Measurements from ENCODE around the gene SCFD1.

The SCFD1 gene

GRCh38 chr14:30645600-30645999 is 23.5 kb downstream of the SCFD1 start:
- CTCF ChIA-PET = interaction anchor here (1.1 to 1.5 kb wide), 2 partner anchors 9 to 13 kb away, joined by 5 to 6 read pairs; no protein-coding TSS in a partner anchor
- no peak for DNase-seq (ENCODE audit: extremely low spot score)
- POLR2A ChIA-PET = no interaction called here
- TF ChIP-seq, protein P1, sequence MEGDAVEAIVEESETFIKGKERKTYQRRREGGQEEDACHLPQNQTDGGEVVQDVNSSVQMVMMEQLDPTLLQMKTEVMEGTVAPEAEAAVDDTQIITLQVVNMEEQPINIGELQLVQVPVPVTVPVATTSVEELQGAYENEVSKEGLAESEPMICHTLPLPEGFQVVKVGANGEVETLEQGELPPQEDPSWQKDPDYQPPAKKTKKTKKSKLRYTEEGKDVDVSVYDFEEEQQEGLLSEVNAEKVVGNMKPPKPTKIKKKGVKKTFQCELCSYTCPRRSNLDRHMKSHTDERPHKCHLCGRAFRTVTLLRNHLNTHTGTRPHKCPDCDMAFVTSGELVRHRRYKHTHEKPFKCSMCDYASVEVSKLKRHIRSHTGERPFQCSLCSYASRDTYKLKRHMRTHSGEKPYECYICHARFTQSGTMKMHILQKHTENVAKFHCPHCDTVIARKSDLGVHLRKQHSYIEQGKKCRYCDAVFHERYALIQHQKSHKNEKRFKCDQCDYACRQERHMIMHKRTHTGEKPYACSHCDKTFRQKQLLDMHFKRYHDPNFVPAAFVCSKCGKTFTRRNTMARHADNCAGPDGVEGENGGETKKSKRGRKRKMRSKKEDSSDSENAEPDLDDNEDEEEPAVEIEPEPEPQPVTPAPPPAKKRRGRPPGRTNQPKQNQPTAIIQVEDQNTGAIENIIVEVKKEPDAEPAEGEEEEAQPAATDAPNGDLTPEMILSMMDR (IDR thresholded peaks at IDR 0.05; ENCODE audit: control extremely low read depth, extremely low read depth, low read depth, missing control alignments) = no peak

DNA sequence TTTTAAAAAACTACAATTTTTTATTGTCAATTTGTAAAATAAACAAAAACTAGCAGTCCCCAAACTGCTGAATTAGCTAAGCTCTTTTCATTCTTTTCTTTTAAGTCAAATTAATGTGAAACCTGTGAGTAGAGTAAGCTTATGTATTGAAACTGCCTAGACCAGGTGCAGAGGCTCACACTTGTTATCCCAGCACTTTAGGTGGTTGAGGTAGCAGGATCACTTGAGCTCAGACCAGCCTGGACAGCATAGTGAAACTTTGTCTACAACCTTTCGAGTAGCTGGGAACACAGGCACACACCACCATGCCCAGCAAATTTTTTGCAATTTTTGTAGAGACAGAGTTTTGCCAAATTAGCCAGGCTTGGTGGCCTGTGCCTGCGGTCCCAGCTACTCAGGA is 26.4 kb downstream of the SCFD1 start:
- no peak for DNase-seq (ENCODE audit: extremely low spot score)
- TF ChIP-seq, protein P1 (IDR thresholded peaks at IDR 0.05; ENCODE audit: control extremely low read depth, extremely low read depth, low read depth, missing control alignments) = no peak
- POLR2A ChIA-PET = no interaction called here
- CTCF ChIA-PET = interaction anchor here (1.0 to 1.3 kb wide), 2 partner anchors 8 to 9 kb away, joined by 3 to 4 read pairs; no protein-coding TSS in a partner anchor

- CTCF ChIA-PET = interaction anchor here (1.7 kb wide), 1 partner anchor 20 kb away, joined by 5 read pairs; no protein-coding TSS in a partner anchor
- TF ChIP-seq, protein P1 (IDR thresholded peaks at IDR 0.05; ENCODE audit: control extremely low read depth, extremely low read depth, low read depth, missing control alignments) = no peak
- no peak for DNase-seq (ENCODE audit: extremely low spot score)
- POLR2A ChIA-PET = no interaction called here
Observed at GRCh38 chr14:30651937-30652336, 29.8 kb downstream of the SCFD1 start.

GRCh38 chr14:30655124-30655523 is 33.0 kb downstream of the SCFD1 start:
- TF ChIP-seq, protein P1 (IDR thresholded peaks at IDR 0.05; ENCODE audit: control extremely low read depth, extremely low read depth, low read depth, missing control alignments) = no peak
- ChIA-PET POLR2A (interaction anchor here (0.6 kb wide), 1 partner anchor 44 kb away, joined by 3 read pairs; no protein-coding TSS in a partner anchor), CTCF (interaction anchor here (0.7 to 1.8 kb wide), 4 partner anchors 9 to 243 kb away, joined by 3 to 5 read pairs (median 4); no protein-coding TSS in a partner anchor)
- no peak for DNase-seq (ENCODE audit: extremely low spot score)

DNA sequence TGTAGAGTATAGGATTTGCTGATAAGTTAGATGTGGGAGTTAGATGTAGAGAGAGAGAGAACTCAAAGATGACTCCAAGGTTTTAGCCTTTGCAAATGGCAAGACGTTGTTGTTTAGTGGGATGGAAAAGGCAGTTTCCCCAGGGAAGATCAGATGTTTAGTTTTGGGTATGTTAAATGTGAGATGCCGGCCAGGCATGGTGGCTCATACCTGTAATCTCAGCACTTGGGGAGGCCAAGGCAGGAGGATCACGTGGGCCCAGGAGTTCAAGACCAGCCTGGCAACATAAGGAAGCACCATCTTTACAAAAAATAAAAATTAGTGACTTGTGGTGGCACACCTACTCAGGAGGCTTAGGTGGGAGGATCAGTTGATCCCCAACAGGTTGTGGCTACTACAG is 33.5 kb downstream of the SCFD1 start:
- CTCF ChIA-PET = interaction anchor here (0.7 to 1.7 kb wide), 2 partner anchors 26 to 105 kb away, joined by 3 to 4 read pairs; no protein-coding TSS in a partner anchor
- DNase-seq (ENCODE audit: extremely low spot score) = no peak
- TF ChIP-seq, protein P1 (IDR thresholded peaks at IDR 0.05; ENCODE audit: control extremely low read depth, extremely low read depth, low read depth, missing control alignments) = no peak
- POLR2A ChIA-PET = no interaction called here

DNA sequence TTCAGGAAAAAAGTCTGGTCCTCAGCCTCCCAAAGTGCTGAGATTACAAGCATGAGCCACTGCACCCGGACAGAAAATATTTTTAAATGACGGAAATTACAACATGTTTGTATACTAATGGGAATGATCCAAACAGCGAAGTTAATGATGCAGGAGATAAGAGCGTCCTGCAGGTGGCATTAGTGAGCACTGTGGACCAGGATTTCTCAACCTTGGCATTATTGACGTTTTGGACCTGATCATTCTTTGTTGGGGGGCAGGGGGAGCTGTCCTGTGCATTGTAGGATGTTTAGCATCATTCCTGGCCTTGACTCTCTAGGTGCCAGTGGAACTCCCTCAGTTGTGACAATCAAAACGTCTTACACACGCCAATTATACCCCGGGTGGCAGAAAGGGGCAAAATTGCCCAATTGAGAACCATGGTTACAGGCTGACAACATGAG is 34.1 kb downstream of the SCFD1 start:
- ChIA-PET CTCF (interaction anchor here (0.7 to 1.1 kb wide), 13 partner anchors 8 to 278 kb away, joined by 3 to 11 read pairs (median 3); no protein-coding TSS in a partner anchor), POLR2A (no interaction called here)
- TF ChIP-seq, protein P1 (IDR thresholded peaks at IDR 0.05; ENCODE audit: control extremely low read depth, extremely low read depth, low read depth, missing control alignments) = peak; percentile 66
- DNase-seq (ENCODE audit: extremely low spot score) = peak; percentile 14
